Measurements from ENCODE around the gene FAM83C.

The FAM83C gene

DNA sequence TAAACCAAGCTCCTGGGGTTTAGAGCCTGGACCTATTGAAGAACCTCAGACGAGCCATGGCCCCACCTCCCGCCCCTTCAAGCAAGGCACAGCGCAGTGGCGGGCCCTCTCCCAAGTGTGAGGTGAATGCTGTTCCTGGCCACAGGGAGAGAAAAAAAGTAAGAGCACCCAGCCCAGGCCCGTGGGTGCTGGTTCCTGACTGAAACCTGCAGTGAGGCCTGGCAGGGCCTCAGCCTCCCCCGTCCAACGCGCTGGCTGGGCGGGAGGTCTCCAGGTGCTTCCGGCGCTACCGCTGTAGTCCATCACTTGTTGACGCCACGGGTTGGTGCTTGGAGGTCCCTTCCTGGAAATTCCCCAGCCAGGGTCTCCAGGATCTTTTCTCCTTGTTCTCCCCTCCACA, 5.5 kb upstream of the FAM83C start:
- H3K4me3 ChIP-seq (ENCODE audit: low read length), result no peak overlapping the region
- DNase-seq (ENCODE audit: low read depth), result no peak
- TF ChIP-seq, protein P1, sequence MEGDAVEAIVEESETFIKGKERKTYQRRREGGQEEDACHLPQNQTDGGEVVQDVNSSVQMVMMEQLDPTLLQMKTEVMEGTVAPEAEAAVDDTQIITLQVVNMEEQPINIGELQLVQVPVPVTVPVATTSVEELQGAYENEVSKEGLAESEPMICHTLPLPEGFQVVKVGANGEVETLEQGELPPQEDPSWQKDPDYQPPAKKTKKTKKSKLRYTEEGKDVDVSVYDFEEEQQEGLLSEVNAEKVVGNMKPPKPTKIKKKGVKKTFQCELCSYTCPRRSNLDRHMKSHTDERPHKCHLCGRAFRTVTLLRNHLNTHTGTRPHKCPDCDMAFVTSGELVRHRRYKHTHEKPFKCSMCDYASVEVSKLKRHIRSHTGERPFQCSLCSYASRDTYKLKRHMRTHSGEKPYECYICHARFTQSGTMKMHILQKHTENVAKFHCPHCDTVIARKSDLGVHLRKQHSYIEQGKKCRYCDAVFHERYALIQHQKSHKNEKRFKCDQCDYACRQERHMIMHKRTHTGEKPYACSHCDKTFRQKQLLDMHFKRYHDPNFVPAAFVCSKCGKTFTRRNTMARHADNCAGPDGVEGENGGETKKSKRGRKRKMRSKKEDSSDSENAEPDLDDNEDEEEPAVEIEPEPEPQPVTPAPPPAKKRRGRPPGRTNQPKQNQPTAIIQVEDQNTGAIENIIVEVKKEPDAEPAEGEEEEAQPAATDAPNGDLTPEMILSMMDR (conservative IDR thresholded peaks at IDR 0.05; ENCODE audit: low read length), result no peak

DNA sequence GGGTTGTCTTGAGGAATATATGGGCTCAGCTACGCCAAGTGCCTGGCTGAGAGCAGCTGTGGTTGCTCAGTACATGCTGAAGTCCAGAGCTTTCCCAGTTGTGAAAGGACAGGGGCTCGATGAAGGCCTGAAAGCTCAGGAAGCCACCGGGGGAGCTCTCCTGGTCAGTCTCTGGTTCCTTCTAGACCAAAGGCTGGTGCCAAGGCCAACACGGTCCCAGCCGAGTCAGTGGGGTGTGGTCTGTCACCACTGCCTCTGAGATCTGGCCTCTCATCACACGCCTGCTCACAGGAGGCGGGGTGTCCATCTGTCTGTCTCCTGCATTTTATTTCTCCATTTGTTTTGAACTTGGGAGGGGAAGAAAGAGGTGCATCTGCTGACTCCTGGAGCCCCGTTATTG, 4.9 kb upstream of the FAM83C start:
- DNase-seq (ENCODE audit: low read depth), result no peak
- H3K4me3 ChIP-seq (ENCODE audit: low read length), result no peak overlapping the region
- TF ChIP-seq, protein P1 (conservative IDR thresholded peaks at IDR 0.05; ENCODE audit: low read length), result no peak

DNA sequence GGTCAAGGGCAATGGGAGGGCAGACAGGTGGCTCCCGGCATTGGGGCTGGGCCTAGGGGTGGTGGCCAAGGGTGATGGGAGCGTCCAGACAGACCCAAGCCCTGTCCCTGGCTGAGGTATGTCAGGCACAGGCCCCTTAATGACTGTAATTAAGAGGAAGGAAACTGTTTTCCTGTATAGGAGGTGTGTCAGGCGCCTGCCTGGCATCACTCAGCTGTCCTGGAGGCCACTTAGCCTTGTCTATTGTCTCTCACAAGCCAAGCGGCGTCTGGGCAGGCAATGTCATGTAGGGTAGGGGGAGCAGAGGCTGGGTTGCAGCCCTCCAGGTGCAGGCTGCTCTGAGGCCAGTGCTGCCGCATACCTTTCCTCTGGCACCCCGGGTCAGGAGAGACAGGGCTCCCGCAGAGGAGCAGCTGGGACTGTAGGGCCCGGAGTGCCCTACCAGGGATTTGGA, 3.9 kb upstream of the FAM83C start:
- TF ChIP-seq, protein P1 (conservative IDR thresholded peaks at IDR 0.05; ENCODE audit: low read length), result no peak
- no peak overlapping the region for H3K4me3 ChIP-seq (ENCODE audit: low read length)
- DNase-seq (ENCODE audit: low read depth), result no peak

GRCh38 chr20:35295674-35296073, 3.4 kb upstream of the FAM83C start:
- H3K4me3 ChIP-seq (ENCODE audit: low read length), result no peak overlapping the region
- no peak for DNase-seq (ENCODE audit: low read depth)
- TF ChIP-seq, protein P1 (conservative IDR thresholded peaks at IDR 0.05; ENCODE audit: low read length), result no peak

DNA sequence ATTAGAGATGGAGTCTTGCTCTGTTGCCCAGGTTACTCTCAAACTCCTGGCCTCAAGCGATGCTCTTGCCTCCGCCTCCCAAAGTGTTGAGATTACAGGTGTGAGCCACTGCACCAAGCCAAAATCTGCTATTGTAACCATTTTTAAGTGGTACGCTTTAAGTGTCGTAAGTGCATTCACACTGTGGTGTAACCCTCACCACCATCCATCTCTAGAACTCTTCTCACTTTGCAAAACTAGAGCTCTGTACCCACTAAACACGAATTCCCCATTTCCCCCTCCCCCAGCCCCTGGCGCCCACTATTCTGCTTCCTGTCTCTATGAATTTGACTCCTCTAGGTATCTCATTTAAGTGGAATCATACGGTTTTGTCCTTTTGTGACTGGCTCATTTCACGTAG, 2.8 kb upstream of the FAM83C start:
- H3K4me3 ChIP-seq (ENCODE audit: low read length), result no peak overlapping the region
- TF ChIP-seq, protein P1 (conservative IDR thresholded peaks at IDR 0.05; ENCODE audit: low read length), result no peak
- DNase-seq (ENCODE audit: low read depth), result no peak

DNA sequence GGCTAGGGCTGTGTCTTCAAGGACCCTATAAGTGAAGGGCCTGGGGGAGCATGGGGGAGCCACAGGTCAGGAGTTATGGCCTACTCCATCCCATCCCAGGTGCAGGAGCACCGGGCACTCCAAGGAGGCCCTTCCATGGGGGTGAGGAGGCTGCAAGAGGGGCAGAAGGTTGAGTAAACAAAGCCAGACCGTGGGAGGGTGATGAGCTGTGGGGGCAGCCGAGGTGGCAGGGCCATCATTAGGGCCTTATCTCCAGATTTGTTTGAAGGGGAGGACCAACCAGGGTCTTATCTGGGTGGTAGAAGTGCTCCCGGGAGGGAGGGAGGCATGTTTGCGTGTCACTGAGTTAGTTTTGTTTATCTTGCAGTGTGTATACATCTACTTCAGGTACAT, 2.1 kb upstream of the FAM83C start:
- no peak overlapping the region for H3K4me3 ChIP-seq (ENCODE audit: low read length)
- TF ChIP-seq, protein P1 (conservative IDR thresholded peaks at IDR 0.05; ENCODE audit: low read length), result no peak

GRCh38 chr20:35293303-35294292, 1.4 kb upstream of the FAM83C start:
- H3K4me3 ChIP-seq (ENCODE audit: low read length), result no peak overlapping the region
- TF ChIP-seq, protein P1 (conservative IDR thresholded peaks at IDR 0.05; ENCODE audit: low read length), result no peak
- DNase-seq (ENCODE audit: low read depth), result no peak

More for the DNA sequence above, 2.1 kb upstream of the FAM83C start:
- DNase-seq (ENCODE audit: low read depth), result no peak
